ENCODE measurements around the gene TTK. TPM values are rescaled to one million over a fixed set of nuclear protein-coding genes. Genes with fewer than 3 reads are reported as not detected.

The TTK gene
- total RNA-seq, result 10 to 100 TPM in 1 of 2 donors, 1 to 10 TPM in 1; 4.3 to 16.4 TPM

DNA sequence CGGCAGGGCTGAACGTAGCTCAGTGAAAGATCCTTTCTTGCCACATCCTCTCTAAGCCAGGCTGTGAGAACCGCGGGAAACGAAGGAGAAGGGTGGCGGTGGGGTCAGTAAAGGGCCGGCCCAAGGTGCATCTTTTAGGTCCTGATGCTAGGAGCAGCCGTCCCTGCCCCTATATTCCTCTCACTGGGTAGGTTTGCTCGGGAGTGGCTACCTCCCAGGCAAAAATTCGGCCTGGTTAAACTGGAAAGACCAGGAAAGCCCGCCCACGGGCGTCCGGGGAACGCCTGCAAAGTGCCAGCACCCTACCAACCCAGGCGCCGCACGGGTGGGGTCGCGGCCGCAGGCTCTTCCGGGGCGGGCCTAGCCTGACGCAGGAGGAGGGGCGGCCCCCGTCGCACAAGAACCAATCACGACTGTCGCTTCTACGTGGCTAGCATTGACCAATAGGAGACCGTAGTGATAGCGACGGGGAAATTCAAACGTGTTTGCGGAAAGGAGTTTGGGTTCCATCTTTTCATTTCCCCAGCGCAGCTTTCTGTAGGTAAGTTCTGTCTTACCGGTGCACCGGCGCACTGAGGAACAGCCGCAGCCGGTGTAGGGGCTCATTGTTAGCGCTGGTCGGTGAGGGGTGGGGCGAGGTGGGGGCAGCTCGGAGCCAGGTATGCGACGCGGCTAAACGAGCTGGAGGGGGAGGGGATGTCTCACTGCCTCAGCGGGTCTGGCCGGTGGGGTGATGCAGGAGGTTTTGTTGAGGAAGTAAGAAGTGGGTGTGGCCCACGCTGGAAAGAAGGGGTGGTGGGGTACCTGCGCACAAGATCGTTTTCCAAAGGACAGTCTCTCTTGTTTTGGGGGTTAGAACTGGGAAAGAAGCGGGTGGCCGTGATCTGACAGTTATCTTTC is at the start of gene TTK:
TTK (plus strand) TSS at position 477 of the 900 bp plus-strand sequence. CDS start 1,195 bp downstream, outside the sequence.
- H3K4me3 ChIP-seq, result peak within 1 kb of the TSS; percentile 38 to 50
- TF ChIP-seq POLR2AphosphoS5 (IDR thresholded peaks at IDR 0.05) (peak; percentile 90), POLR2A (IDR thresholded peaks at IDR 0.05) (peak; percentile 61)
- TF ChIP-seq, protein P1, sequence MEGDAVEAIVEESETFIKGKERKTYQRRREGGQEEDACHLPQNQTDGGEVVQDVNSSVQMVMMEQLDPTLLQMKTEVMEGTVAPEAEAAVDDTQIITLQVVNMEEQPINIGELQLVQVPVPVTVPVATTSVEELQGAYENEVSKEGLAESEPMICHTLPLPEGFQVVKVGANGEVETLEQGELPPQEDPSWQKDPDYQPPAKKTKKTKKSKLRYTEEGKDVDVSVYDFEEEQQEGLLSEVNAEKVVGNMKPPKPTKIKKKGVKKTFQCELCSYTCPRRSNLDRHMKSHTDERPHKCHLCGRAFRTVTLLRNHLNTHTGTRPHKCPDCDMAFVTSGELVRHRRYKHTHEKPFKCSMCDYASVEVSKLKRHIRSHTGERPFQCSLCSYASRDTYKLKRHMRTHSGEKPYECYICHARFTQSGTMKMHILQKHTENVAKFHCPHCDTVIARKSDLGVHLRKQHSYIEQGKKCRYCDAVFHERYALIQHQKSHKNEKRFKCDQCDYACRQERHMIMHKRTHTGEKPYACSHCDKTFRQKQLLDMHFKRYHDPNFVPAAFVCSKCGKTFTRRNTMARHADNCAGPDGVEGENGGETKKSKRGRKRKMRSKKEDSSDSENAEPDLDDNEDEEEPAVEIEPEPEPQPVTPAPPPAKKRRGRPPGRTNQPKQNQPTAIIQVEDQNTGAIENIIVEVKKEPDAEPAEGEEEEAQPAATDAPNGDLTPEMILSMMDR (IDR thresholded peaks at IDR 0.05), result peak in 1 of 4 experiments; percentile 1
- H3K27me3 ChIP-seq (replicated peaks; ENCODE audit: insufficient read depth), result no peaks in the 10 kb centered on the region
- H3K9me3 ChIP-seq, result no peaks in the 10 kb centered on the region
- peak; percentile 94 for DNase-seq (ENCODE audit: low spot score)
- peak within 1 kb of the TSS; percentile 79 to 87 for H3K27ac ChIP-seq
- H3K4me1 ChIP-seq (replicated peaks), result no peaks in the 10 kb centered on the region
- under 1% methylated on average over 54 of the region's 56 CpGs for WGBS
- no peaks in the 10 kb centered on the region for H3K36me3 ChIP-seq
- intact Hi-C loops (cut with DNase I), result loop anchor here (2.0 kb wide), 1 partner anchor 58 kb away; the partner anchor contains the start of gene ELOVL4

DNA sequence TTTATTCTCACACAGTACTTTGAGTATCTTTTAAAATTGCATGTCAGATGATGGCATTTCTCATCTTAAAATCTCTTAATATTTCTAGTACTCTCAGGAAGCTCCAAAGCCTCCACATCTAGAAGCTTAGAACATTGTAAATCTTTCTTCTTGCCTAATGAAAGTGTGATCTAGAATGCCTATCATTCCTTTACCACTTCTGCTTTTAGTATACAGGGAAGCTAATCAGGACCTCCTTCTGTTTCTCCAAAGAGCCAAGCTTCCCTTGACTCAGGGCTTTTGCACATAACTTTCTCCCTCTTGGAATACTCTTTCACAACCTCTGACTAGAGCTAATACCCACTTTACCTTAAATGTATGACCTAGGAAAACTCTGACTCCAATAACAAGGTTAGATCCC is 49.6 kb upstream of the TTK start:
- Histone ChIP-seq H3K27me3 (replicated peaks; ENCODE audit: insufficient read depth) (no peaks in the 10 kb centered on the region), H3K4me3 (no peak overlapping the region), H3K4me1 (replicated peaks) (no peaks in the 10 kb centered on the region), H3K36me3 (no peaks in the 10 kb centered on the region), H3K9me3 (no peaks in the 10 kb centered on the region), H3K27ac (no peak overlapping the region)
- intact Hi-C loops (cut with DNase I), result no loop called here
- no peak for DNase-seq (ENCODE audit: low spot score)
- TF ChIP-seq POLR2AphosphoS5 (IDR thresholded peaks at IDR 0.05) (no peak), POLR2A (IDR thresholded peaks at IDR 0.05) (no peak)
- TF ChIP-seq, protein P1 (IDR thresholded peaks at IDR 0.05), result no peak

DNA sequence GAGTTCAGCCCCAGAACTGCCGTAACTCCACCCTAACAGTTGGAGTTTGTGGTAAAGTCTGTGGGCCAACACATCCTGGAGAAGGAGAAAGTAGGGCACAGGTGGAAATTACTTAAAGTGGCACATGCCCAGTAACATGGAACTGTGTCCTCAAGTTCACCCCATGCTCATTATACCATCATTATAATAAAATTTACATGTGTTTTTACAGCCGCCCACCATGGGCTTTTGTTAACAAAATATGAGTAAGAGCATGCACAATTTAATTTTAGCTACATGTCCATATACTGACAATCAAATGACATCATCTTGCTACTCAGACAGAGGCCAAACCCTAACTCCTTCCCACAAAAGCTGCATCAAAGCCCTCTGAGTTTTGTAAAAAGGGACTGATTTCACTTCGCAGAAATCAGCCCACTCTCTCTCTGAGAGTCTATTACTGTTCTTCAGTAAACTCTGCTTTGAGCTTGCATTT is 39.8 kb upstream of the TTK start:
- DNase-seq (ENCODE audit: low spot score), result no peak
- H3K27ac ChIP-seq, result peak overlapping the region; percentile 38 to 49
- H3K27me3 ChIP-seq (replicated peaks; ENCODE audit: insufficient read depth), result peaks cover 2% of the 10 kb centered on the region
- H3K36me3 ChIP-seq, result no peaks in the 10 kb centered on the region
- no peaks in the 10 kb centered on the region for H3K9me3 ChIP-seq
- H3K4me1 ChIP-seq (replicated peaks), result no peaks in the 10 kb centered on the region
- H3K4me3 ChIP-seq, result no peak overlapping the region
- 82% methylated on average over 3 of the region's 3 CpGs for WGBS
- intact Hi-C loops (cut with DNase I), result no loop called here
- TF ChIP-seq POLR2AphosphoS5 (IDR thresholded peaks at IDR 0.05), result no peak
- TF ChIP-seq, protein P1 (IDR thresholded peaks at IDR 0.05), result no peak
- no peak for TF ChIP-seq POLR2A (IDR thresholded peaks at IDR 0.05)

DNA sequence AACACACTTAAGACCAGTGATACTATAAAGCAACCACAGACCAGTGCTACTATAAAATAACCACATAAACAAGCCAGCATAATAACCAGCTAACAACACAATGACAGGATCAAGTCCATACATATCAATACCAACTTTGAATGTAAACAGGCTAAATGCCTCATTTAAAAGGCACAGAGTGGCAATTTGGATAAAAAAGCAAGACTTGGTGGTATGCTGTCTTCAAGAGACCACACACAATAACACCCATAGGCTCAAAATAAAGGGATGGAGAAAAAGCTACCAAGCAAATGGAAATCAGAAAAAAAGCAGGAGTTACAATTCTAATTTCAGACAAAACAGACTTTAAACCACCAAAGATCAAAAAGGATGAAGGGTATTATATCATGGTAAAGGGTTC is 37.3 kb upstream of the TTK start:
- H3K27ac ChIP-seq, result no peak overlapping the region
- intact Hi-C loops (cut with DNase I), result no loop called here
- TF ChIP-seq POLR2AphosphoS5 (IDR thresholded peaks at IDR 0.05), result no peak
- TF ChIP-seq POLR2A (IDR thresholded peaks at IDR 0.05), result no peak
- TF ChIP-seq, protein P1 (IDR thresholded peaks at IDR 0.05), result no peak
- H3K4me3 ChIP-seq, result no peak overlapping the region
- no peaks in the 10 kb centered on the region for H3K4me1 ChIP-seq (replicated peaks)
- no peaks in the 10 kb centered on the region for H3K27me3 ChIP-seq (replicated peaks; ENCODE audit: insufficient read depth)
- no peak for DNase-seq (ENCODE audit: low spot score)
- no peaks in the 10 kb centered on the region for H3K36me3 ChIP-seq
- no peaks in the 10 kb centered on the region for H3K9me3 ChIP-seq
